T-helper 1 cell treated with Interleukin-12 subunit alpha and Interleukin-12 subunit beta and Interleukin-4 antibody, amounts not matched to agents 30 μg/mL and 1 μg/mL, for 36 hours (primary cell): Measurements from ENCODE around the gene GTPBP4.

Source experiments
- H3K27ac Mint-ChIP-seq: one replicate; pipeline ENCODE4 v1.8.0; 2021; ENCODE audit warnings: mild to moderate bottlenecking, mixed read lengths
- H3K27me3 Mint-ChIP-seq: one replicate; pipeline ENCODE4 v1.8.0; 2021; ENCODE audit warnings: low read depth, mixed read lengths
- H3K36me3 Mint-ChIP-seq: one replicate; pipeline ENCODE4 v1.8.0; 2021; ENCODE audit warnings: low read depth, mixed read lengths
- H3K4me1 Mint-ChIP-seq: one replicate; pipeline ENCODE4 v1.8.0; 2021; ENCODE audit warnings: low read depth, mixed read lengths
- H3K4me3 Mint-ChIP-seq: one replicate; pipeline ENCODE4 v1.8.0; 2021; ENCODE audit warnings: mild to moderate bottlenecking, moderate library complexity, mixed read lengths
- H3K9me3 Mint-ChIP-seq: one replicate; pipeline ENCODE4 v1.8.0; 2021; ENCODE audit warnings: mixed read lengths

Gene GTPBP4

GRCh38 chr10:958106-958505 is 30.1 kb upstream of the GTPBP4 start:
- Mint-ChIP-seq H3K4me3 (no peak overlapping the region), H3K27me3 (no peaks in the 10 kb centered on the region), H3K9me3 (no peaks in the 10 kb centered on the region), H3K27ac (no peak overlapping the region), H3K4me1 (no peaks in the 10 kb centered on the region), H3K36me3 (no peaks in the 10 kb centered on the region)

- Mint-ChIP-seq H3K27me3 (no peaks in the 10 kb centered on the region), H3K36me3 (no peaks in the 10 kb centered on the region), H3K27ac (no peak overlapping the region), H3K4me3 (no peak overlapping the region), H3K9me3 (no peaks in the 10 kb centered on the region), H3K4me1 (no peaks in the 10 kb centered on the region)
Observed at GRCh38 chr10:958856-959255, 29.4 kb upstream of the GTPBP4 start.

GRCh38 chr10:962342-962741 is 25.9 kb upstream of the GTPBP4 start:
- H3K4me3 Mint-ChIP-seq: no peak overlapping the region
- no peak overlapping the region for H3K27ac Mint-ChIP-seq
- peaks cover 3% of the 10 kb centered on the region for H3K27me3 Mint-ChIP-seq
- H3K9me3 Mint-ChIP-seq: no peaks in the 10 kb centered on the region
- no peaks in the 10 kb centered on the region for H3K36me3 Mint-ChIP-seq
- peaks cover 4% of the 10 kb centered on the region for H3K4me1 Mint-ChIP-seq

GRCh38 chr10:963186-963585 is 25.0 kb upstream of the GTPBP4 start:
- H3K4me3 Mint-ChIP-seq: no peak overlapping the region
- no peaks in the 10 kb centered on the region for H3K36me3 Mint-ChIP-seq
- H3K27ac Mint-ChIP-seq: no peak overlapping the region
- peaks cover 3% of the 10 kb centered on the region for H3K27me3 Mint-ChIP-seq
- H3K9me3 Mint-ChIP-seq: no peaks in the 10 kb centered on the region
- peaks cover 5% of the 10 kb centered on the region for H3K4me1 Mint-ChIP-seq

- H3K4me1 Mint-ChIP-seq: peaks cover 5% of the 10 kb centered on the region
- H3K4me3 Mint-ChIP-seq: no peak overlapping the region
- no peaks in the 10 kb centered on the region for H3K36me3 Mint-ChIP-seq
- H3K27ac Mint-ChIP-seq: no peak overlapping the region
- H3K27me3 Mint-ChIP-seq: peaks cover 7% of the 10 kb centered on the region
- H3K9me3 Mint-ChIP-seq: no peaks in the 10 kb centered on the region
Observed at GRCh38 chr10:963655-964054, 24.6 kb upstream of the GTPBP4 start.

- no peak overlapping the region for H3K4me3 Mint-ChIP-seq
- no peaks in the 10 kb centered on the region for H3K9me3 Mint-ChIP-seq
- H3K27me3 Mint-ChIP-seq: peaks cover 15% of the 10 kb centered on the region
- no peaks in the 10 kb centered on the region for H3K36me3 Mint-ChIP-seq
- H3K4me1 Mint-ChIP-seq: peaks cover 5% of the 10 kb centered on the region
- no peak overlapping the region for H3K27ac Mint-ChIP-seq
Observed at GRCh38 chr10:964321-964987, 23.8 kb upstream of the GTPBP4 start.

- Mint-ChIP-seq H3K9me3 (no peaks in the 10 kb centered on the region), H3K36me3 (no peaks in the 10 kb centered on the region), H3K27ac (no peak overlapping the region), H3K4me3 (no peak overlapping the region), H3K27me3 (peaks cover 20% of the 10 kb centered on the region), H3K4me1 (peaks cover 5% of the 10 kb centered on the region)
Observed at GRCh38 chr10:964988-965417, 23.2 kb upstream of the GTPBP4 start.

GRCh38 chr10:966466-967235 is 21.6 kb upstream of the GTPBP4 start:
- Mint-ChIP-seq H3K9me3 (no peaks in the 10 kb centered on the region), H3K27ac (no peak overlapping the region), H3K27me3 (peaks cover 22% of the 10 kb centered on the region), H3K4me3 (no peak overlapping the region), H3K4me1 (peaks cover 5% of the 10 kb centered on the region), H3K36me3 (no peaks in the 10 kb centered on the region)

GRCh38 chr10:968546-969199 is 19.6 kb upstream of the GTPBP4 start:
- H3K36me3 Mint-ChIP-seq: no peaks in the 10 kb centered on the region
- H3K4me3 Mint-ChIP-seq: no peak overlapping the region
- H3K4me1 Mint-ChIP-seq: peaks cover 5% of the 10 kb centered on the region
- peaks cover 22% of the 10 kb centered on the region for H3K27me3 Mint-ChIP-seq
- H3K9me3 Mint-ChIP-seq: no peaks in the 10 kb centered on the region
- no peak overlapping the region for H3K27ac Mint-ChIP-seq

- no peak overlapping the region for H3K27ac Mint-ChIP-seq
- H3K27me3 Mint-ChIP-seq: peaks cover 22% of the 10 kb centered on the region
- H3K4me1 Mint-ChIP-seq: peaks cover 5% of the 10 kb centered on the region
- no peaks in the 10 kb centered on the region for H3K36me3 Mint-ChIP-seq
- H3K9me3 Mint-ChIP-seq: no peaks in the 10 kb centered on the region
- no peak overlapping the region for H3K4me3 Mint-ChIP-seq
Observed at GRCh38 chr10:969473-970150, 18.6 kb upstream of the GTPBP4 start.

GRCh38 chr10:970311-971149 is 17.7 kb upstream of the GTPBP4 start:
- H3K4me3 Mint-ChIP-seq: no peak overlapping the region
- no peaks in the 10 kb centered on the region for H3K36me3 Mint-ChIP-seq
- peaks cover 5% of the 10 kb centered on the region for H3K4me1 Mint-ChIP-seq
- peaks cover 22% of the 10 kb centered on the region for H3K27me3 Mint-ChIP-seq
- H3K27ac Mint-ChIP-seq: no peak overlapping the region
- no peaks in the 10 kb centered on the region for H3K9me3 Mint-ChIP-seq

GRCh38 chr10:971150-971542 is 17.1 kb upstream of the GTPBP4 start:
- no peak overlapping the region for H3K27ac Mint-ChIP-seq
- H3K27me3 Mint-ChIP-seq: peaks cover 21% of the 10 kb centered on the region
- no peak overlapping the region for H3K4me3 Mint-ChIP-seq
- no peaks in the 10 kb centered on the region for H3K36me3 Mint-ChIP-seq
- no peaks in the 10 kb centered on the region for H3K9me3 Mint-ChIP-seq
- H3K4me1 Mint-ChIP-seq: peaks cover 5% of the 10 kb centered on the region

GRCh38 chr10:971613-972012 is 16.6 kb upstream of the GTPBP4 start:
- no peaks in the 10 kb centered on the region for H3K36me3 Mint-ChIP-seq
- peaks cover 2% of the 10 kb centered on the region for H3K9me3 Mint-ChIP-seq
- no peak overlapping the region for H3K4me3 Mint-ChIP-seq
- peaks cover 5% of the 10 kb centered on the region for H3K4me1 Mint-ChIP-seq
- H3K27ac Mint-ChIP-seq: no peak overlapping the region
- H3K27me3 Mint-ChIP-seq: peaks cover 18% of the 10 kb centered on the region

- H3K4me1 Mint-ChIP-seq: no peaks in the 10 kb centered on the region
- peaks cover 18% of the 10 kb centered on the region for H3K27me3 Mint-ChIP-seq
- H3K9me3 Mint-ChIP-seq: peaks cover 5% of the 10 kb centered on the region
- no peak overlapping the region for H3K27ac Mint-ChIP-seq
- H3K4me3 Mint-ChIP-seq: no peak overlapping the region
- H3K36me3 Mint-ChIP-seq: peaks cover 1% of the 10 kb centered on the region
Observed at GRCh38 chr10:972763-973162, 15.5 kb upstream of the GTPBP4 start.
